ENCODE measurements around the gene ZFAND3.

- TF ChIP-seq CTCF (IDR thresholded peaks at IDR 0.05) (no peak), POLR2A (IDR thresholded peaks at IDR 0.05) (no peak)
These were observed 168.0 kb downstream of the ZFAND3 start for GRCh38 chr6:37987559-37987958.

Measured in Peyer's patch (tissue), 4 donors.